Spleen (tissue), 11 donors: ENCODE data around the gene PFKFB1. TPM values are rescaled to one million over a fixed set of nuclear protein-coding genes. Genes with fewer than 3 reads are reported as not detected.

ENCODE experiments used
- DNase-seq: peaks from one replicate; pipeline ENCODE4 v3.0.0-alpha.2; 2020
- H3K27ac ChIP-seq, 8 donors: fragments of 200-600 bp; sonication (generic) in 7 of 8; 1 replicate in 4 of 8; 2 replicates in 4 of 8; pipeline versions ENCODE4 v1.5.0 to v1.8.0; 2016 to 2021; ENCODE audit warnings: inconsistent platforms in 4 of 8, mild to moderate bottlenecking in 4 of 8, moderate library complexity in 1 of 8
- H3K27me3 ChIP-seq, 7 donors: fragments of 200-600 bp; sonication (generic) in 6 of 7; replicated peaks in 1 of 7; 1 replicate in 4 of 7; 2 replicates in 3 of 7; pipeline versions ENCODE4 v1.5.0 to v1.8.0; 2016 to 2021; ENCODE audit warnings: inconsistent platforms in 3 of 7, mild to moderate bottlenecking in 1 of 7
- H3K36me3 ChIP-seq, 6 donors: fragments of 200-600 bp; sonication (generic) in 5 of 6; 1 replicate in 4 of 6; 2 replicates in 2 of 6; pipeline versions ENCODE4 v1.5.0 to v1.8.0; 2016 to 2021; ENCODE audit warnings: inconsistent platforms in 2 of 6
- H3K4me1 ChIP-seq, 6 donors: fragments of 200-600 bp; sonication (generic) in 5 of 6; 1 replicate in 3 of 6; 2 replicates in 3 of 6; pipeline versions ENCODE4 v1.5.0 to v1.8.0; 2016 to 2021; ENCODE audit warnings: inconsistent platforms in 3 of 6
- H3K4me3 ChIP-seq, 8 donors: fragments of 200-600 bp; sonication (generic) in 7 of 8; 1 replicate in 4 of 8; 2 replicates in 4 of 8; pipeline versions ENCODE4 v1.5.0 to v1.8.0; 2016 to 2021; ENCODE audit warnings: inconsistent platforms in 4 of 8, mild to moderate bottlenecking in 4 of 8, moderate library complexity in 2 of 8
- H3K9me3 ChIP-seq, 8 donors: fragments of 200-600 bp; sonication (generic) in 7 of 8; 1 replicate in 4 of 8; 2 replicates in 4 of 8; pipeline versions ENCODE4 v1.5.0 to v1.8.0; 2016 to 2021; ENCODE audit warnings: inconsistent platforms in 4 of 8
- POLR2A ChIP-seq, 3 donors: fragments of 450-650 bp; IDR thresholded peaks; one replicate each; pipeline ENCODE4 v1.5.1; 2017; ENCODE audit warnings: antibody characterized with exemption in 3 of 3, mild to moderate bottlenecking in 1 of 3
- POLR2AphosphoS5 ChIP-seq, 3 donors: sonication (generic); formaldehyde crosslinking; IDR thresholded peaks; one replicate each; pipeline ENCODE4 v1.5.1; 2017; ENCODE audit warnings: antibody characterized with exemption in 3 of 3
- WGBS, 5 donors: extraction: QIAGEN DNeasy Blood & Tissue Kit in 3 of 5; methylation state at CpG; one replicate each; pipeline versions ENCODE4 v1.1.5 to v1.1.7; 2013 to 2018; 5-methylcytosine and 5-hydroxymethylcytosine counted together
- intact Hi-C: fragments of 100-400 bp; cut with DNase I; formaldehyde crosslinking; loops from one replicate; pipeline ENCODE4 v1.15.0; 2023; ENCODE audit warnings: low total_unique reads
- polyA plus RNA-seq, 3 donors: library from polyadenylated mRNA; stranded (reverse); fragments of 200-250 nt; gene quantifications; one replicate each; pipeline ENCODE4 v1.2.1, GENCODE V29; 2013
- total RNA-seq, 7 donors: library from RNA; depleted of rRNA in 3 of 7; stranded (reverse); fragments of >200 nt in 3 of 7; fragmentation: NEBNext Ultra II Directional in 4 of 7; extraction: Animal tissue kit (Norgen Biotek cat#: 25700) in 4 of 7; gene quantifications; one replicate each; pipeline versions ENCODE4 v1.1.0 to v1.2.1, GENCODE V29; 2016 to 2021
- TF ChIP-seq, protein P1 (sequence below), 11 experiments: fragments of 200-600 bp in 7 of 11; fragments of 450-650 bp in 4 of 11; sonication (generic) in 4 of 11; IDR thresholded peaks in 8 of 11; conservative IDR thresholded peaks in 3 of 11; 1 replicate in 7 of 11; 2 replicates in 4 of 11; pipeline versions ENCODE4 v1.4.0 to v1.8.0; 2016 to 2021; ENCODE audit warnings: antibody characterized with exemption in 11 of 11, inconsistent platforms in 4 of 11, mild to moderate bottlenecking in 1 of 11
- donor health status: healthy with polysubstance abuse.
- donor health status: DM: no; HTN: no; CAD: no; lungs with moderate emphysema.
- donor health status: DM: no; HTN: no; CAD: no.
- donor health status: Bipolar disorder and iron deficiency.
- donor health status: healthy.
- donor health status: DM: no; HTN: no; CAD: no.
- donor health status: DM: yes; HTN: yes; CAD: no.

Gene PFKFB1
- total and polyA plus RNA-seq, 10 donors = 0.28 to 0.61 (median 0.38) TPM; not detected in 4

DNA sequence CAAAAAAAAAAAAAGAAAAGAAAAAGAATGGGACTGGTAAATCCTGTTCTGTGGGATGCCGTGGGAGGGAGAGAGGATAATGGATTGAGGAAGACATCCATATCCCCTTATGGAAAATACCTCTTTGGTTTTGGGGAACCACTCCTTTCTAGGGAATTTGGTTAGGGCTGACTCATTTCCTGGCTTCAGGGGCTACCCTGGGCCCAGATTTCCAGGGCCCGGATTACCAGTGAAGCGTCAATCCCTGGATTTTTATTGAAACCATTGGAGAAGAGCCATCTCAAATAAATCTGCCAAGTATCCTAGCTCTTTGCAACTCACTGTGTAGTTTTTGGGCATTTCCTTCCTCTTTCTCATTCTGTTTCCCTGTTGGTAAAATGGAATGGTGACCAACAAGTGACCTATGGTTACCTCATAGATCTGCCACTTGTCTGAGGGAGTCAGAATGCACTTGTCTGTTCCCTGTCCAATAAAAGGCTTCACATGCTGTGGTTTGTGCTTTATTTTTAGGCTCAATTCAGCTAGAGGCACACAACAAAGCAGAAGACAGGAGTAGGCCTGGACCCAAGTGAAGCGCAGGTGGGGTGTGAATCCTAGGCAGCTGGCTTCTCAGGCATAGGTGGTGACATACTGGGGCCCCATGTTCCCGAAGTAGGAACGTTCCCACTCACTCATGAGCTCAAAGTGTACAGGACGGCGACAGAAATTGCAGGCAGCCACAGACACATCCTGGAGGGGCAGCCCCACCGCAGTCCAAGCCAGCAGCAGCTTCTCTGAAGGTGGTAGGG, 14.8 kb upstream of the PFKFB1 start:
- Histone ChIP-seq H3K9me3 (no peaks in the 10 kb centered on the region), H3K4me1 (peaks cover 0 to 8% (median 0%) of the 10 kb centered on the region in 6 donors), H3K36me3 (peaks cover 0 to 42% (median 11%) of the 10 kb centered on the region in 6 donors), H3K4me3 (no peak overlapping the region), H3K27ac (peak overlapping the region in 2 of 8 donors; percentile 27 to 28), H3K27me3 (no peaks in the 10 kb centered on the region)
- intact Hi-C loops = no loop called here
- DNase-seq = no peak
- TF ChIP-seq, protein P1, sequence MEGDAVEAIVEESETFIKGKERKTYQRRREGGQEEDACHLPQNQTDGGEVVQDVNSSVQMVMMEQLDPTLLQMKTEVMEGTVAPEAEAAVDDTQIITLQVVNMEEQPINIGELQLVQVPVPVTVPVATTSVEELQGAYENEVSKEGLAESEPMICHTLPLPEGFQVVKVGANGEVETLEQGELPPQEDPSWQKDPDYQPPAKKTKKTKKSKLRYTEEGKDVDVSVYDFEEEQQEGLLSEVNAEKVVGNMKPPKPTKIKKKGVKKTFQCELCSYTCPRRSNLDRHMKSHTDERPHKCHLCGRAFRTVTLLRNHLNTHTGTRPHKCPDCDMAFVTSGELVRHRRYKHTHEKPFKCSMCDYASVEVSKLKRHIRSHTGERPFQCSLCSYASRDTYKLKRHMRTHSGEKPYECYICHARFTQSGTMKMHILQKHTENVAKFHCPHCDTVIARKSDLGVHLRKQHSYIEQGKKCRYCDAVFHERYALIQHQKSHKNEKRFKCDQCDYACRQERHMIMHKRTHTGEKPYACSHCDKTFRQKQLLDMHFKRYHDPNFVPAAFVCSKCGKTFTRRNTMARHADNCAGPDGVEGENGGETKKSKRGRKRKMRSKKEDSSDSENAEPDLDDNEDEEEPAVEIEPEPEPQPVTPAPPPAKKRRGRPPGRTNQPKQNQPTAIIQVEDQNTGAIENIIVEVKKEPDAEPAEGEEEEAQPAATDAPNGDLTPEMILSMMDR (IDR thresholded peaks at IDR 0.05 in 8 of 11, conservative IDR thresholded peaks at IDR 0.05 in 3 of 11) = no peak
- TF ChIP-seq POLR2A (IDR thresholded peaks at IDR 0.05) (no peak), POLR2AphosphoS5 (IDR thresholded peaks at IDR 0.05) (no peak)
- WGBS, 5 donors = 34 to 67% (median 48%) methylated on average over 3 to 9 of the region's 9 CpGs

DNA sequence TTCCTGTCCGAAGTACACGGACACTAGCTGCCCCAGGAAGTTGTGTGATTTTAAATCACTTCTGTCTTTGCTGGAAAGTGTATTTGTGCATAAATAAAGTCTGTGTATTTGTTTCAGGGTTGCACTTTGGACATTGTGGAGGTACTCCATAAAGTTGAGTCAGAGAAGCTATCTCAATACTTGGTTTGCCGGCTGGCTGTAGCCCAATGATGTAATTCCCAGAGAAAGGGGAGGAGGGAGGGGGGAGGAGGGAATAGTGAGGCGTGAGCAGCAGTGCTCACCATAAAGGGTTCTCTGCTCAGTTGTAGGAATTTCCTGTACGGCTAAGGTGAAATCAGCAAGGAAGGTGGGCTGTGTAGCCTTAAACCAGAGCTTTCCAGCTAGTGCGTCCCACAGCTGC, 13.7 kb upstream of the PFKFB1 start:
- Histone ChIP-seq H3K4me1 (peaks cover 0 to 8% (median 0%) of the 10 kb centered on the region in 6 donors), H3K4me3 (no peak overlapping the region), H3K9me3 (no peaks in the 10 kb centered on the region), H3K27ac (no peak overlapping the region), H3K36me3 (peaks cover 0 to 53% (median 21%) of the 10 kb centered on the region in 6 donors), H3K27me3 (no peaks in the 10 kb centered on the region)
- DNase-seq = no peak
- intact Hi-C loops = no loop called here
- WGBS, 5 donors = 74 to 92% (median 82%) methylated on average over 6 of the region's 6 CpGs
- TF ChIP-seq POLR2A (IDR thresholded peaks at IDR 0.05) = no peak
- TF ChIP-seq, protein P1 (IDR thresholded peaks at IDR 0.05 in 8 of 11, conservative IDR thresholded peaks at IDR 0.05 in 3 of 11) = no peak
- TF ChIP-seq POLR2AphosphoS5 (IDR thresholded peaks at IDR 0.05) = no peak

DNA sequence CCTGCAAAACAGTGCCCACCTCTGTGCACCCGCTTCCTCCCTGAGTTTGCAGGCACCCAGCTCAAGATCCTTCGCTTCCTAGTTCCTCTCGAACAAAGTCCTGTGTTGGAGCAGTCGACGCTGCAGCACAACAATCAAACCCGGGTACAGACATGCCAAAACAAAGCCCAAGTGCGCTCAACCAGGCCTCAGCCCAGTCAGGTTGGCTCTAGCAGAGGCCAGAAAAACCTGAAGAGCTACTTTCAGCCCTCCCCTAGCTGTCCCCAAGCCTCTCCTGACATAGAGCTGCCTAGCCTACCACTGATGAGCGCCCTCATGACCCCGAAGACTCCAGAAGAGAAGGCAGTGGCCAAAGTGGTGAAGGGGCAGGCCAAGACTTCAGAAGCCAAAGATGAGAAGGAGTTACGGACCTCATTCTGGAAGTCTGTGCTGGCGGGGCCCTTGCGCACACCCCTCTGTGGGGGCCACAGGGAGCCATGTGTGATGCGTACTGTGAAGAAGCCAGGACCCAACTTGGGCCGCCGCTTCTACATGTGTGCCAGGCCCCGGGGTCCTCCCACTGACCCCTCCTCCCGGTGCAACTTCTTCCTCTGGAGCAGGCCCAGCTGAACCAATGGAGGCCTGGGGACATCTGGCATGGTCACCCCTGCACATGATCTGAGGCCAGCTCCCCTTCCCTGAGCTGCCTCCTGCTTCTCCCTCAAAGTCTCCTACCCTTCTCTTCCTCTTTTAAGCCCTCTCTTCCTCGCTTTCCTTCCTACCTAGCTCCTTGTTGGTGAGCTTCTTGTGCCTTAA, 13.0 kb upstream of the PFKFB1 start:
- 80 to 98% (median 87%) methylated on average over 1 to 18 of the region's 18 CpGs for WGBS, 5 donors
- intact Hi-C loops = no loop called here
- Histone ChIP-seq H3K36me3 (peaks cover 0 to 59% (median 22%) of the 10 kb centered on the region in 6 donors), H3K9me3 (no peaks in the 10 kb centered on the region), H3K4me3 (no peak overlapping the region), H3K27me3 (no peaks in the 10 kb centered on the region), H3K4me1 (peaks cover 0 to 9% (median 0%) of the 10 kb centered on the region in 6 donors), H3K27ac (no peak overlapping the region)
- TF ChIP-seq POLR2AphosphoS5 (IDR thresholded peaks at IDR 0.05) (no peak), POLR2A (IDR thresholded peaks at IDR 0.05) (no peak)
- TF ChIP-seq, protein P1 (IDR thresholded peaks at IDR 0.05 in 8 of 11, conservative IDR thresholded peaks at IDR 0.05 in 3 of 11) = no peak
- no peak for DNase-seq

DNA sequence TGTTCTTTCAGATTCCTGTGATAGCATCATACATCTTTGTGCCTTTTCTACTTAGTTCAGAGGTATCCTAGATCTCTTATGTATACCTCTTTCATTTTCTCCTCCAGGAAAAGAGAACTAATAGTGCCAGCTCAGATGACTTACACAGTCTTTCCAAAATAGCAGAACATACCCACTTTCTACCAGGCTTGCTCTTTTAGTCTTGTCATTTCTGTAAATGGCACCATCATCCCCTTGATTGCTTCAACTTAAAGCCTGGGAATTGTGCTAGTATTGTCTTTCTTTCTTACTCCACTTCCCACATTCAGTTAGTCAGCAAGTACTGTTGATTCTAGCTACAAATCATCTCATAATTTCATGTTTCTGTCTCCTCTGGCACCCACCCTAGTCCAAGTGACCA, 11.3 kb upstream of the PFKFB1 start:
- TF ChIP-seq POLR2AphosphoS5 (IDR thresholded peaks at IDR 0.05) (no peak), POLR2A (IDR thresholded peaks at IDR 0.05) (no peak)
- TF ChIP-seq, protein P1 (IDR thresholded peaks at IDR 0.05 in 8 of 11, conservative IDR thresholded peaks at IDR 0.05 in 3 of 11) = no peak
- H3K4me1 ChIP-seq = peaks cover 0 to 24% (median 9%) of the 10 kb centered on the region in 6 donors
- H3K27me3 ChIP-seq = no peaks in the 10 kb centered on the region
- no peaks in the 10 kb centered on the region for H3K9me3 ChIP-seq
- intact Hi-C loops = no loop called here
- H3K27ac ChIP-seq = no peak overlapping the region
- no peak for DNase-seq
- no peak overlapping the region for H3K4me3 ChIP-seq
- peaks cover 0 to 61% (median 22%) of the 10 kb centered on the region in 6 donors for H3K36me3 ChIP-seq
